WTC11 (cell line): ENCODE measurements around the gene E2F4. TPM values are rescaled to one million over a fixed set of nuclear protein-coding genes. Genes with fewer than 3 reads are reported as not detected.

ENCODE experiments used
- ATF1 ChIP-seq: sonication (generic); formaldehyde crosslinking; IDR thresholded peaks from 2 replicates; pipeline ENCODE4 v1.8.1; 2023; ENCODE audit warnings: mild to moderate bottlenecking, moderate library complexity, missing genetic modification reagents
- ATF6 ChIP-seq: sonication (generic); formaldehyde crosslinking; IDR thresholded peaks from 2 replicates; pipeline ENCODE4 v1.8.1; 2023; ENCODE audit warnings: mild to moderate bottlenecking, missing genetic modification reagents
- CBFB ChIP-seq: sonication (generic); formaldehyde crosslinking; IDR thresholded peaks from 2 replicates; pipeline ENCODE4 v1.8.1; 2022; ENCODE audit warnings: mild to moderate bottlenecking, low read depth, missing genetic modification reagents
- CREM ChIP-seq: sonication (generic); formaldehyde crosslinking; IDR thresholded peaks from 2 replicates; pipeline ENCODE4 v1.8.1; 2022; ENCODE audit warnings: mild to moderate bottlenecking, missing genetic modification reagents, moderate library complexity
- E2F1 ChIP-seq: sonication (generic); formaldehyde crosslinking; IDR thresholded peaks from 2 replicates; pipeline ENCODE4 v1.8.0; 2022; ENCODE audit warnings: mild to moderate bottlenecking, missing genetic modification reagents
- ESRRA ChIP-seq: sonication (generic); formaldehyde crosslinking; IDR thresholded peaks from 2 replicates; pipeline ENCODE4 v1.8.1; 2022; ENCODE audit warnings: mild to moderate bottlenecking, missing genetic modification reagents, borderline replicate concordance
- ETV6 ChIP-seq: sonication (generic); formaldehyde crosslinking; IDR thresholded peaks from 2 replicates; pipeline ENCODE4 v1.8.1; 2022; ENCODE audit warnings: mild to moderate bottlenecking, missing genetic modification reagents
- HMGXB4 ChIP-seq: sonication (generic); formaldehyde crosslinking; IDR thresholded peaks from 2 replicates; pipeline ENCODE4 v1.8.1; 2023; ENCODE audit warnings: mild to moderate bottlenecking, moderate library complexity, missing genetic modification reagents
- KAT7 ChIP-seq: sonication (generic); formaldehyde crosslinking; IDR thresholded peaks from 2 replicates; pipeline ENCODE4 v1.8.1; 2023; ENCODE audit warnings: missing genetic modification reagents, mild to moderate bottlenecking, borderline replicate concordance
- MLX ChIP-seq: sonication (generic); formaldehyde crosslinking; IDR thresholded peaks from 2 replicates; pipeline ENCODE4 v1.8.1; 2023; ENCODE audit warnings: mild to moderate bottlenecking, missing genetic modification reagents, moderate library complexity
- MYBL2 ChIP-seq: sonication (generic); formaldehyde crosslinking; IDR thresholded peaks from 2 replicates; pipeline ENCODE4 v1.8.1; 2023; ENCODE audit warnings: mild to moderate bottlenecking, moderate library complexity, missing genetic modification reagents
- RORB ChIP-seq: fragments of 250-450 bp; sonication (Bioruptor Pico); IDR thresholded peaks from 2 replicates; pipeline ENCODE4 v1.9.0; 2021; ENCODE audit warnings: mild to moderate bottlenecking
- TCF7 ChIP-seq: sonication (generic); formaldehyde crosslinking; IDR thresholded peaks from 2 replicates; pipeline ENCODE4 v1.8.0; 2022; ENCODE audit warnings: mild to moderate bottlenecking, low read depth, missing genetic modification reagents, moderate library complexity
- USF1 ChIP-seq: sonication (generic); formaldehyde crosslinking; IDR thresholded peaks from 2 replicates; pipeline ENCODE4 v1.8.0; 2022; ENCODE audit warnings: mild to moderate bottlenecking, missing genetic modification reagents
- USF2 ChIP-seq: sonication (generic); formaldehyde crosslinking; IDR thresholded peaks from 2 replicates; pipeline ENCODE4 v1.8.1; 2023; ENCODE audit warnings: mild to moderate bottlenecking, missing genetic modification reagents, moderate library complexity
- ZBTB21 ChIP-seq: sonication (generic); formaldehyde crosslinking; IDR thresholded peaks from 2 replicates; pipeline ENCODE4 v1.8.1; 2023; ENCODE audit warnings: mild to moderate bottlenecking, missing genetic modification reagents, borderline replicate concordance
- ZBTB43 ChIP-seq: sonication (generic); formaldehyde crosslinking; IDR thresholded peaks from 2 replicates; pipeline ENCODE4 v1.8.1; 2023; ENCODE audit warnings: mild to moderate bottlenecking, missing genetic modification reagents
- ZNF219 ChIP-seq: sonication (generic); formaldehyde crosslinking; IDR thresholded peaks from 2 replicates; pipeline ENCODE4 v1.8.0; 2023; ENCODE audit warnings: missing genetic modification reagents, mild to moderate bottlenecking, borderline replicate concordance
- ZNF317 ChIP-seq: sonication (generic); formaldehyde crosslinking; IDR thresholded peaks from 2 replicates; pipeline ENCODE4 v1.8.1; 2023; ENCODE audit warnings: low read depth, mild to moderate bottlenecking, moderate library complexity, missing genetic modification reagents, borderline replicate concordance
- ZNF425 ChIP-seq: fragments of 250-450 bp; sonication (Bioruptor Pico); conservative IDR thresholded peaks from 2 replicates; pipeline ENCODE4 v1.9.0; 2021; ENCODE audit warnings: mild to moderate bottlenecking
- total RNA-seq: library from RNA; stranded (reverse); gene quantifications from 3 replicates; pipeline ENCODE4 v1.2.3, GENCODE V29; 2021

The E2F4 gene
- total RNA-seq, 1 experiment from 2014 or later = 85.0 TPM

GRCh38 chr16:67163164-67163998, 28.6 kb upstream of the E2F4 start (continued):
- TF ChIP-seq ATF6 (CRISPR knock-in tag) = no peak
- 0 out of 2 replicates have a peak, but pooled peaks have one; percentile 48 for TF ChIP-seq CREM (CRISPR knock-in tag)
- no peak for TF ChIP-seq KAT7 (CRISPR knock-in tag)
- TF ChIP-seq ZNF219 (CRISPR knock-in tag) = no peak
- TF ChIP-seq USF2 = no peak
- TF ChIP-seq ZNF425 (CRISPR knock-in tag) = no peak
- TF ChIP-seq HMGXB4 = peak; percentile 60; the same call in 1 of the 2 replicates
- peak; percentile 55; the same call in 1 of the 2 replicates for TF ChIP-seq USF1 (CRISPR knock-in tag)
- TF ChIP-seq MYBL2 (CRISPR knock-in tag) = peak; percentile 64
- TF ChIP-seq RORB (CRISPR knock-in tag) = no peak
- no peak; the same call in 1 of the 2 replicates for TF ChIP-seq CBFB (CRISPR knock-in tag)
- TF ChIP-seq ATF1 = no peak
- no peak for TF ChIP-seq MLX (CRISPR knock-in tag)
- 0 out of 2 replicates have a peak, but pooled peaks have one; percentile 57 for TF ChIP-seq TCF7
- peak; percentile 57; the same call in 1 of the 2 replicates for TF ChIP-seq ETV6 (CRISPR knock-in tag)
- TF ChIP-seq ZBTB43 (CRISPR knock-in tag) = peak; percentile 79; the same call in 1 of the 2 replicates
- TF ChIP-seq E2F1 (CRISPR knock-in tag) = peak; percentile 71
- TF ChIP-seq ESRRA (CRISPR knock-in tag) = 0 out of 2 replicates have a peak, but pooled peaks have one; percentile 5
- TF ChIP-seq ZNF317 = no peak
- TF ChIP-seq ZBTB21 = no peak
